OCI-LY1 (cell line): ENCODE results near the gene FGF9.

Source experiments
- H2AFZ ChIP-seq: fragments of 200-600 bp; sonication (generic), shearing (Covaris generic); 2 replicates; pipeline ENCODE4 v1.6.0; 2014; ENCODE audit warnings: antibody characterized with exemption, mild to moderate bottlenecking, low read length
- H3F3A ChIP-seq: fragments of 200-600 bp; sonication (generic), shearing (Covaris generic); 2 replicates; pipeline ENCODE4 v1.6.0; 2014; ENCODE audit warnings: mild to moderate bottlenecking, antibody characterized with exemption, low read length, moderate library complexity; ENCODE audit not compliant: insufficient read depth
- H3K27ac ChIP-seq: fragments of 200-600 bp; sonication (generic); 2 replicates; pipeline ENCODE4 v1.5.1; 2014; ENCODE audit warnings: low read length, mixed run types, mild to moderate bottlenecking, low read depth; ENCODE audit not compliant: poor library complexity, severe bottlenecking
- H3K27me3 ChIP-seq: fragments of 200-600 bp; sonication (generic); 2 replicates; pipeline ENCODE4 v1.6.0; 2014; ENCODE audit warnings: antibody characterized with exemption, mild to moderate bottlenecking, low read length, moderate library complexity; ENCODE audit not compliant: insufficient read depth
- H3K36me3 ChIP-seq: fragments of 200-600 bp; sonication (generic); 2 replicates; pipeline ENCODE4 v1.6.1; 2014; ENCODE audit warnings: mild to moderate bottlenecking, antibody characterized with exemption, low read length, moderate library complexity, mixed read lengths; ENCODE audit not compliant: insufficient read depth
- H3K4me1 ChIP-seq: fragments of 200-600 bp; sonication (generic); 2 replicates; pipeline ENCODE4 v1.5.1; 2014; ENCODE audit warnings: mild to moderate bottlenecking, low read length, moderate library complexity; ENCODE audit not compliant: insufficient read depth, severe bottlenecking
- H3K4me2 ChIP-seq: fragments of 200-600 bp; sonication (generic), shearing (Covaris generic); 2 replicates; pipeline ENCODE4 v1.6.1; 2014; ENCODE audit warnings: low read length
- H3K4me3 ChIP-seq: fragments of 200-600 bp; sonication (generic); 2 replicates; pipeline ENCODE4 v1.5.1; 2014; ENCODE audit warnings: low read length, low read depth, mild to moderate bottlenecking, mixed read lengths; ENCODE audit not compliant: poor library complexity, severe bottlenecking
- H3K79me2 ChIP-seq: fragments of 200-600 bp; shearing (Covaris generic); 2 replicates; pipeline ENCODE4 v1.6.1; 2016; ENCODE audit warnings: mixed run types, low read length, mixed read lengths; ENCODE audit not compliant: insufficient read depth
- H3K9ac ChIP-seq: fragments of 200-600 bp; sonication (generic), shearing (Covaris generic); 2 replicates; pipeline ENCODE4 v1.6.1; 2014; ENCODE audit warnings: mild to moderate bottlenecking, low read length, mixed read lengths
- H3K9me2 ChIP-seq: fragments of 200-600 bp; sonication (generic), shearing (Covaris generic); 2 replicates; pipeline ENCODE4 v1.6.1; 2014; ENCODE audit warnings: low read depth, mild to moderate bottlenecking, low read length, mixed read lengths
- H3K9me3 ChIP-seq: fragments of 200-600 bp; shearing (Covaris generic); 2 replicates; pipeline ENCODE4 v1.6.1; 2014; ENCODE audit warnings: low read length, mixed read lengths
- H4K20me1 ChIP-seq: fragments of 200-600 bp; sonication (generic), shearing (Covaris generic); 2 replicates; pipeline ENCODE4 v1.6.0; 2016; ENCODE audit warnings: mild to moderate bottlenecking, low read length; ENCODE audit not compliant: insufficient read depth
- EZH2 ChIP-seq: fragments of 200-600 bp; sonication (generic), shearing (Covaris generic); IDR thresholded peaks from 2 replicates; pipeline ENCODE4 v1.8.0; 2017; ENCODE audit warnings: borderline replicate concordance, mixed run types, mild to moderate bottlenecking, antibody characterized with exemption, low read length, moderate library complexity, mixed read lengths
- TF ChIP-seq, protein P1 (sequence below): fragments of 200-600 bp; sonication (generic), shearing (Covaris generic); IDR thresholded peaks from 2 replicates; pipeline ENCODE4 v1.5.1; 2017; ENCODE audit warnings: mild to moderate bottlenecking, antibody characterized with exemption, low read length, moderate library complexity, mixed read lengths

The FGF9 gene

DNA sequence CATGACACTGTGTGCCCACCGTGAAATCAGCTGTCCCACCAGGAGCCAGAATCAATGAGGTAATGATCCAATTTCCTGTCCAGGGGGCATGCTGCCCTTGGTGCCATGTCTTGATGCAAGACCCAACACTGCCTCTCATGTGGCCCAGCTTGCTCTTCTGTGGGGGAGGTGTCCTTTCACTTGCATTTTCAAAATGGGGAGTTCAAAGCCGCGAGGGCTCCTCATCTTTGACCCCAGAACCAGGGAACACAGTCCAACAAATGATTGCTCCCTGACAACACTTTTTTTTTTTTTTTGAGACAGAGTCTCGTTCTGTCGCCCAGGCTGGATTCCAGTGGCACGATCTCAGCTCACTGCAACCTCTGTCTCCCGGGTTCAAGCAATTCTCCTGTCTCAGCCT, 64.1 kb downstream of the FGF9 start:
- Histone ChIP-seq H3F3A (no peaks in the 10 kb centered on the region), H3K36me3 (no peaks in the 10 kb centered on the region), H2AFZ (no peak overlapping the region), H3K9me3 (no peaks in the 10 kb centered on the region), H3K27me3 (no peaks in the 10 kb centered on the region; the same call in 1 of the 2 replicates), H3K9me2 (no peaks in the 10 kb centered on the region), H3K27ac (no peak overlapping the region), H4K20me1 (no peaks in the 10 kb centered on the region), H3K79me2 (no peaks in the 10 kb centered on the region), H3K4me1 (no peaks in the 10 kb centered on the region), H3K9ac (no peak overlapping the region), H3K4me2 (no peak overlapping the region), H3K4me3 (no peak overlapping the region)
- TF ChIP-seq EZH2 = no peak
- TF ChIP-seq, protein P1, sequence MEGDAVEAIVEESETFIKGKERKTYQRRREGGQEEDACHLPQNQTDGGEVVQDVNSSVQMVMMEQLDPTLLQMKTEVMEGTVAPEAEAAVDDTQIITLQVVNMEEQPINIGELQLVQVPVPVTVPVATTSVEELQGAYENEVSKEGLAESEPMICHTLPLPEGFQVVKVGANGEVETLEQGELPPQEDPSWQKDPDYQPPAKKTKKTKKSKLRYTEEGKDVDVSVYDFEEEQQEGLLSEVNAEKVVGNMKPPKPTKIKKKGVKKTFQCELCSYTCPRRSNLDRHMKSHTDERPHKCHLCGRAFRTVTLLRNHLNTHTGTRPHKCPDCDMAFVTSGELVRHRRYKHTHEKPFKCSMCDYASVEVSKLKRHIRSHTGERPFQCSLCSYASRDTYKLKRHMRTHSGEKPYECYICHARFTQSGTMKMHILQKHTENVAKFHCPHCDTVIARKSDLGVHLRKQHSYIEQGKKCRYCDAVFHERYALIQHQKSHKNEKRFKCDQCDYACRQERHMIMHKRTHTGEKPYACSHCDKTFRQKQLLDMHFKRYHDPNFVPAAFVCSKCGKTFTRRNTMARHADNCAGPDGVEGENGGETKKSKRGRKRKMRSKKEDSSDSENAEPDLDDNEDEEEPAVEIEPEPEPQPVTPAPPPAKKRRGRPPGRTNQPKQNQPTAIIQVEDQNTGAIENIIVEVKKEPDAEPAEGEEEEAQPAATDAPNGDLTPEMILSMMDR = no peak

DNA sequence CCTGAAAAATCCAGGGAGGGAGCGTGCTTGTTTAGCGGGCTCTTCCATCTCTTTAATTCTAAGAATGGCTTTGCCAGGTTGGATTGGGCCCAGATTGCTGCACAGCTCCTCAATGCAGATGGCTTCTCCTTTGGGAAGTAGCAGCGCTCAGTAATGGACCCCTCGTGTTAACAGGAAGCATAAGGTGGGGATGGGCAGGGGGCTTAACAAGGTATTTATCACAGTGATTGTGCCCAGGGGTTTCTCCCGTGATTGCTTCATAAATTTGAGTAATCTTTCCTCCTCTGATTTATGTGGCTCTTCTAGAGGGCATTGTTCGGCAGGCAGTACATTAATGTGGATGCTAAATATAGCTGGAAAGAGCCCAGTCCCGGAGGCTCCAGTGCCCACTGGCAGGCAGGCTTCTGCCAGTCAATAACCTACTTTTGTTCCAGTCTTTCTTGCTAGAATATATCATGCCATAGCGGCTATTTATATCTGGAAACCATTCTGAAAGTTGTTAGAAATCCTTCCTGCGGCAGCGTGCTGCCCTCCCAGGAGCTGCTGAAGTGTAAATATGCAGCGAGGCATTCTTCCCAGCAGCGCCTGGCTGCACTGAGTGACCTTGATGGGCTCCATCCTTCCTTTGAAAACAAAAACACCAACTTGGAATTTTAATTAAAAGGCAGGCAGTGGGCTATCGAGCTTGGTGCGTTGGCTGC, 65.0 kb downstream of the FGF9 start:
- no peak for TF ChIP-seq EZH2
- TF ChIP-seq, protein P1 = no peak
- no peaks in the 10 kb centered on the region for H3K9me2 ChIP-seq
- H3K27ac ChIP-seq = no peak overlapping the region
- no peaks in the 10 kb centered on the region for H3K79me2 ChIP-seq
- no peak overlapping the region for H3K4me2 ChIP-seq
- no peaks in the 10 kb centered on the region for H3K4me1 ChIP-seq
- H3K9me3 ChIP-seq = no peaks in the 10 kb centered on the region
- no peak overlapping the region for H2AFZ ChIP-seq
- no peak overlapping the region for H3K9ac ChIP-seq
- H3K27me3 ChIP-seq = no peaks in the 10 kb centered on the region
- H4K20me1 ChIP-seq = no peaks in the 10 kb centered on the region
- no peak overlapping the region for H3K4me3 ChIP-seq
- H3F3A ChIP-seq = no peaks in the 10 kb centered on the region
- no peaks in the 10 kb centered on the region for H3K36me3 ChIP-seq

DNA sequence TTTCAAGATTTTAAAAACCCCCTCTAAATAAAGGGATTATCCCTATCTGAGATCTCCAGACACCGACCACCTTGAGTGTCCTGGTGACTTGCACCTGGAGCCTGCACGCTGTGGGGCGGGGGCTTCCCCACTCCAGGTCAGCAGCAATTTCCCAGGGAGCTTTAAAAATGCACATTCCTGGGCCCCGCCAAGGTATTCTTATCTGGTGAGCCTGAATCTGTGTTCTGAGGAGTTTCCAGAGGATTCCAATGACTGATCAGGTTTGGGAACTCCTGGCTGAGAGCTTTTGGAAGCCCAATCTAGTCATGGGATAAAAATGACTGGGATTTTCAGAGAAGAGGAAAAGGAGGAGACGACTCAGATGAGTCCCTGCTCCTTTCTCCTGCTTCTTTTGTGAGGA, 66.1 kb downstream of the FGF9 start:
- Histone ChIP-seq H3K4me2 (no peak overlapping the region), H3K27me3 (no peaks in the 10 kb centered on the region), H2AFZ (no peak overlapping the region), H4K20me1 (no peaks in the 10 kb centered on the region), H3K9ac (no peak overlapping the region), H3K9me2 (no peaks in the 10 kb centered on the region), H3K36me3 (no peaks in the 10 kb centered on the region), H3K4me1 (no peaks in the 10 kb centered on the region), H3K4me3 (no peak overlapping the region), H3K79me2 (no peaks in the 10 kb centered on the region), H3K9me3 (no peaks in the 10 kb centered on the region), H3K27ac (no peak overlapping the region), H3F3A (no peaks in the 10 kb centered on the region)
- TF ChIP-seq, protein P1 = no peak
- no peak for TF ChIP-seq EZH2
